Stimulated activated CD4-positive, alpha-beta T cell treated with anti-CD3 and anti-CD28 coated beads, TNF-alpha, amount 100 ng/mL, for 48 hours (primary cell): Measurements from ENCODE around the gene NPL.
A peak's percentile ranks its signal among the peaks of the same experiment; 100 is the strongest.

Experiments
- DNase-seq, 3 donors: peaks; one replicate each; pipeline ENCODE4 v3.0.0-alpha.2; 2020; ENCODE audit warnings: low read depth in 3 of 3

The NPL gene

DNA sequence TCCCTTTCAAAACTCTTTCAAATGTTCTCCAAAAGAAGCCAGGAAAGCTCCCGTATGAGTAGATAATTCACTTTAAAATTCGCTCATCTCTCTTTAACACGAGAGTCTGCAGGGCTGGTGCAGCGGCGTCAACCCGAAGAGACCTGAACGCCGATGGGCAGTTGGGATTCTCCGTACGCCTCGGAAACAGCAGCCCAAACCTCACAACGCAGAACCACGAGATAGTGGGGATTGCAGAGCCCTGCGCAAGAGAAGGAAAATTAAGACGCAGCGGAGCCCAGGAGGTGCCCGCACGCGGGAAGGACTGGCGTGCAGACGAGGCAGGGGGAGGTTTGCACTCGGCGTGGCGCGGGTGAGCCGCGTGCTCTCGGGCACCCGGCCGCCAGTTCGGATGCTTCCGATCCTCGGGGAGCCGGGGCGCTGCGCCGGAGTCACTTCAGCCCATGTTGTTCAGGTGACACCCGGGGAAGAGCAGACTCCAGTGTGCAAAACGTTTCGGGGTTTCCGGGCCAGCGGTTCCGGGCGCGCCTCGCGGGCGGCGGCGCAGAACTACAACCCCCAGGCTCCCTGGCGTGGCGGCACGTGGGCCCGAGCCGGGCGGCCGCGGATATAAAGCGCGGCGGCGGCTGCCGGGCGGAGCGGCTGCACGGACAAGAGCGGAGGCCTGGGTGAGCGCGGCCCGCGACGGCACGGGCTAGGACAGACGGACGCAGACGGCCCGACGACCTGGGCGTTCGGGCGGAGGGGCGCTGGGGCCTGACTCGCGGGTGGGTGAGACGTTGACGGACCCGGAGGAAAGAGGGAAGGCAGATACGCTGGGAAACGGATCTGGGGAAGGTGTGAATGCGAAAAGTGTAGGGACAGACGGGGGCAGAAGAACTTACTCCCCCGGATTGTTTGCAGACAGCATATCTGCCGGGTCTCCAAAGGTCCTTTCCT, at the start of gene NPL:
Gene NPL, plus strand, starts transcription at position 636 of the 939 bp plus-strand sequence. CDS start 4,599 bp downstream, outside the sequence.
- DNase-seq: peak; percentile 68 to 73 (median 69)

DNA sequence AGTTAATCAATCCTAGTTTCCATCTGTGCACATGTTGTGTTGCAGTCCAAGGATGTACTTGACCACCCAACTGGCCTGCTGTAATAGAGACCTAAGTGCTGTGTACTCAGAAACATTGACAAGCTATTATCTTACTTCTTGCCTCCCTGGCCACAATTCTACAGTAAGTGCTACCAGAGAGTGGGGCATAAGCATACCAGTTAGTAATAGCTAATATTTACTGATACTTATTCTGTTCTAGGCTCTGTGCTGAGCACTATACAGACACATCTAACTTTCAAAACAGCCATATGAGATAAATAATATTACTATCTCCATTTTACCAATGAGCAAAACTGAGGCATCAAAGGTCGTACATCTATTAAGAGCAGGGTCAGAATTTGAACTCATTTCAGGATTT, 49.5 kb upstream of the NPL start:
- no peak for DNase-seq

GRCh38 chr1:182742780-182743179, 46.8 kb upstream of the NPL start:
- DNase-seq: no peak

- no peak for DNase-seq
These were observed 37.2 kb upstream of the NPL start for GRCh38 chr1:182752077-182752988.

DNA sequence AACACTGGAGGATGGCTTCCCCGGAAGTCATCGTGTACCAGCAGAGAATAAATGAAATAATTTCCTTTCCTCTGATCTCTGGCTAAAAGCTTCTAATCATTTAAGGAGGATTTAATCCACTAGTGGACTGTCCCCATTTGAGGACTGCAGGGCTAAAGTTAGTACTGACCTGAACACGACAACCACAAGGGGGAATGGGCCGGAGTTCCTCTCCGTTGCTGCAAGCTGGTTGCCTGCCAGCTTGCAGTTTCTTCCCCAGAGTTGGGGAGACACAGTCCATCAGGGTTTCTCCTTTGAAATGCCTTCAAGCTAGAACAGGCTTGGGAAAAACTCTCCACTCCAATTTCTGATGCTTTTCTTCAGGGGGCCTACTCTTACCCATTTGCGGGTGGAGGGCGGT, 35.5 kb upstream of the NPL start:
- DNase-seq: no peak

DNA sequence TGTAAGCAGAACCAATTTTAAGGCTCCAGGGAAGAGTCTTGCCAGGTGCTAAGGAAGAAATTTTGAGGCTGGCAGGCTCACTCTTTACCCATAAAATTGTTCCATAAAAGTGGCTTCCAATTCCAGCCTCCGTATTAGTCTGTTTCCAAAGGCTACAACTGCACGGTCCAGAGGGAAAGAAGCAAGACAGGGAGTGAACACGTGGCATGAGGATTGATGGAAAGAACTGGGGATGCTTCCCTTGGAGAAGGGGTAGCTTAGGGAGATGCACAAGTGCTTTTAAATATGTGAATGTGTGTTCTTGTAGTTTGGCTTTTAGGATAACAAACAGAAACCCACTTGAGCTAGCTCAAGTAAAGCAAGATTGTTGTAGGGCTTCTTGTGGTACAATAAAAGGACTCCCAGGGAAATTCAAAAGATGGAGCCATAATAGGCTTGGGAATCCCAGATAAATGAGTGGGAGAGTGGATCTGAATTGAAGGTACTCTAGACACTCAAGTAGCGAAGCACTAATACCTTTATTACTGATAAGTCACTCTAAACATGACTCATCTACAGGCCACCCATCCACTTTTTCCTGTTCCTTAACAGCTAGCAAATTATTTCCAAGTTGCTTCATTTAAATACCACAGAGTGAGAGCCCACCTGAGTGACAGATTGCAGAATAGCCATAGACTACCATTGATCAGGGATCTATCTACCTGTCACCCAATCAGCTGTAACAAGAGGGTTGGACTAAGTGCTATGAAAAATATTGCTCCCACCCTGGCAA, 34.8 kb upstream of the NPL start:
- DNase-seq: no peak

- no peak for DNase-seq
These were observed 33.9 kb upstream of the NPL start for GRCh38 chr1:182755632-182756031.

- no peak for DNase-seq
These were observed 33.1 kb upstream of the NPL start for GRCh38 chr1:182756423-182756822.

DNA sequence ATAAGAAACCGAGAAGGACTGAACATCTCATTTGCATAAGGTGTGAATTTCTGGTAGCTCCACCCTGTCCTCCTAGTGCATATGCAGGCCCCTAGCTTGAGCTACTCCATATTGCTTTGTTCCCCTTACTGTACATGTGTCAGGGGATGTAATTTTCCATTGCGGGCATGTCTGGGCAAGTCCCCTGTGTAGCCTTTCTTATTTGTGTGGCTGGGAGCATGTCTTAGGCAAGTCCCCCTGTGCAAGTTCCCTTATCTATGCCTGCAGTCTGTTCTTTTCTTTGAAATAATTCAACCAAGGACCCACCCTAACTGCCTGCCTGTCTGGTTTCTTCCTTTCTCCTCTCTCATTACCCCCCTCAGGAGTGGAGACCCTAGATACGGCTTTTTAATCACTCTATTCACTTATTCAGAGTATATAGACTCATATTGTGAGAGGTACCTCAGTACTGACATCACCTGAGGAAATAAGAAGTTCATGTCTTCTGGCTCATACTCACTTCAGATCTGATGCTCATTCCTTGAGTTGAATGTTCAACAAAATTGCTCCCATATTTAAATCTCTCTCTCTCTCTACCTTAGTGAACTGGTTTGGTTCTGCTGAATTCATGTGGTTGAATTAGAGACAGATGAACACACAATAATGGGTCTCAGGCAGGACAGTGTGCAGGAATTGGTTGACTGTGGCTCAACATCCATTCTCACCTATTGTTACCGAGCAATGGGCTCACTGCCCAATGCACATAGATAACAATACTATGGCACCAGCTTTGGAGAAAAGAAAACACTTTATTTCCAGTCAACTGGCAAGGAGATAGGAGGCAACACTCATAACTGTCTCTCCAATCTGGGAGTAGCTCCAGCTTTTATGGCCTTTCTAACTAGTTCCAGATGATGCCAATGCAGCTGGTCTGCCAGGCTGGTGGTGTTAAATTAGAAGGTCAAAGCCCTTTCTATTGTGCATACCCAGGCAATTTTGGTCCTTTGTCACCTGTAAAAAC, 27.9 kb upstream of the NPL start:
- DNase-seq: no peak

- no peak for DNase-seq
These were observed 27.0 kb upstream of the NPL start for GRCh38 chr1:182762536-182762935.

DNA sequence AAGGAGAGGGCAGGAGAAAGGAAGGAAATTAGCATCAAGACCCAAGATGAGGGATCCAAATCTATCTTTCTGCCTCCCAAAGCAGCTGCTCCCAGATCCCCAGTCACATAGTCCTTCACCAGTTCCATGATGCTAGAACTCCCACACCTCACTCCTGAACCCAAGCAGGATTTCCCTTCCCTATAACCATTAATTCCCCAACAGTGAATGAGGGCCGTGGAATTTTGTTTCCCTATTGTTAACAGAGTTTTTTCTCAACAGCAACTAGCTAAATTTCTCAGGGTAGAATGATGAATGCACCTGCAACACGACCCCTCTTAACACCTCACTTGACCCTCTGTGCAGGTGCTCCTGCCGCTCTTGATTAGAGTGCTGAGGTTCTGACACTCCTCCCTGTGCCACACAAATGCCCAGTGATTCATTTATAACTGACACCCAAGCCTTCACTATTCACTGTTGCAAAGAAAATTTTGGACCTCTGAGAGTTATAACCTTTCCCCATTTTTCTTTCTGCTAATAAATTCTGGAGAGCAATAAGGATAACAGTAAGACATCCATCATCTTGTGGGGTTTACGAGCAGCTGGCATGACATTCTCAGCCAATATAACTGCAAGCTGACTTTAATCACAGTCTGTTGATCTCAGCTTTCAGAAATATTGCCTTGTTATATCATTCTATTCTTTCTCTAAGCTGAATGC, 25.4 kb upstream of the NPL start:
- no peak for DNase-seq

DNA sequence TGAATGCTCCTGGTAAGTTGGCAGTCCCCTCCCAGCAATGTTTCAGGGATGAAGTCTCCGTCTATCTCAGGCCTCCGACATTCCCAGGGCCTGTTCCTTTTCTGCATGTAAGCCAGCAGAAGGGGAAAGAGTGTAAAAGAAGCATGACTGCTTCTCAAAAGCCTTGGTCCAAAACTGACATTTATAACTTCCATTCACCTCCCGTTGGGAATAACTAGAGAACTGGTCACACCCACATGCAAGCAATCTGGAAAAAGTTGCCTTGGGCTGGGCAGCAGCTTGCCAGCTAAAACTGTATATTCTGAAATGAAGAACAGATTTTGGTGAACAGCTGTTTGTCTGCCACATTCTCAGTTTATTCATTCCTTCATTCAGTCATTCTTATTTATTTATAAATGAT, 24.2 kb upstream of the NPL start:
- DNase-seq: no peak

DNA sequence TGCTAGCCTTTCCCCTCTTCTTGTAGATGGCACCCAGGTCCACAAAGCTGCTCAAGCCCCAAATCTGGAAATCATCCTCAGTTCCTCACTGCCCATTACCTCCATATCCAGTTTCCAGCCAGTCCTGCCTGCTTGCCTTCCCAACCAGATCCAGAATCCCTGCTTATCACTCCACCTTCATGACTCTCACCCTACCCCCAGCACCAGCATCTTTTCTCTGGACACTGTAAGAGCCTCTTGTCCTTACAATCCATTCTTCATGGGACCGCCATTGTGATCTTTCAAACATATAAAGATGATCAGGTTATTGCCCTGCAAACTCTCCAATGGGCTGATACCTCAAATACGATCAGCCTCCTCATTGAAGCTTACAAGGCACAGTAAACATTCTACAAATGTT, 23.5 kb upstream of the NPL start:
- no peak for DNase-seq

DNA sequence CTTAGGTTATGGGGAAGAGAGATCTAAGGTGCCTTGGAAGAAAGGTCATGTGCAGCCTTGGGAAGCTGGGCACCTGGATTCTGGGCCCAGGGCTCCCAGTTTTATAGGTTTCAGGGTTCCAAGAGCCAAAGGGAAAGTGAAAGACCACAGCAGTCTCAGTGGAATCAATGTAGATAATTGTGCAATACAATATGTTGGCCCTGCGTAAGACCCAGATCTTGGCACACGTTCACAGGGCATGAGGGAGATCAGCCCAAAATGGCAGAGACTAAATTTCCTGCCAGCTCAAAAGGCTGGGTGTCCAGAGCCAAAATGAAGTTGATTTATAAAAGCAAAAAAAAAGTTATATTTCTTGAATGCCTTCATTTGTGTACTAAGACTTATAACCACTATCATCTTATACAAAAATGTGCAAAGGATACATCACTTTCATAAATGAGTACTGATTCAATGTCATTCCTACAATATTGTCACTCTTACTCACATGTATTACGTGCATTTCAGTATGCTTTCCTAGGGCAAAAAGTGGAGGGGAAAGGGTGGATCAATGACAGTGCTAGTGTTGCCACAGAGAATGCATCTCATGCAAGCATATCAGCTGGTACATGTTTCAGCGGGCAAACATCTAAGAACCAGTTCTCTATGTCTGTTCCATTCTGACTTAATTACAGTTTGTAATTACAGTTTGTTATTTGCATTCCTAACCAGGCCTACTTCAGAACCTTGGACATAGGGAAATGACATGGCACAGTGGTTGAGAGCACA, 22.5 kb upstream of the NPL start:
- DNase-seq: no peak

DNA sequence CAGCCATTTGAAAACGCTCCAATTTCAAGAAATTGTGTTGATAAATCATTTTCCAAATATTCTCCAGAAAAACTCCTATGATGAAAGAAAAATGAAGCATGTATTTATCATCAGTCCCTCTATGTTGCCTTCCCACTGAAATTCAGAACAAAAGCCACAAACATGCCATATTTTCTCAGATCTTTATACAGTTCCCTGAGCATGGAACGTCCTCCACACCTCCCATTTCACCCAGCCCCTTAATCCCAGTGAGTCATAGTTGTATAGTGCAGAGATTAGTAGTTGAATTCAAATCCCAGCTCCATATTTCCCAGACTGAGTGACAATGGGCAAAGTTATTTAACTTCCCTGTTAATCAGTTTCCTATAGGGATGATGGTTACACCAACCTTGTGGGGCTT, 20.6 kb upstream of the NPL start:
- no peak for DNase-seq

GRCh38 chr1:182770232-182770631, 19.3 kb upstream of the NPL start:
- DNase-seq: no peak

DNA sequence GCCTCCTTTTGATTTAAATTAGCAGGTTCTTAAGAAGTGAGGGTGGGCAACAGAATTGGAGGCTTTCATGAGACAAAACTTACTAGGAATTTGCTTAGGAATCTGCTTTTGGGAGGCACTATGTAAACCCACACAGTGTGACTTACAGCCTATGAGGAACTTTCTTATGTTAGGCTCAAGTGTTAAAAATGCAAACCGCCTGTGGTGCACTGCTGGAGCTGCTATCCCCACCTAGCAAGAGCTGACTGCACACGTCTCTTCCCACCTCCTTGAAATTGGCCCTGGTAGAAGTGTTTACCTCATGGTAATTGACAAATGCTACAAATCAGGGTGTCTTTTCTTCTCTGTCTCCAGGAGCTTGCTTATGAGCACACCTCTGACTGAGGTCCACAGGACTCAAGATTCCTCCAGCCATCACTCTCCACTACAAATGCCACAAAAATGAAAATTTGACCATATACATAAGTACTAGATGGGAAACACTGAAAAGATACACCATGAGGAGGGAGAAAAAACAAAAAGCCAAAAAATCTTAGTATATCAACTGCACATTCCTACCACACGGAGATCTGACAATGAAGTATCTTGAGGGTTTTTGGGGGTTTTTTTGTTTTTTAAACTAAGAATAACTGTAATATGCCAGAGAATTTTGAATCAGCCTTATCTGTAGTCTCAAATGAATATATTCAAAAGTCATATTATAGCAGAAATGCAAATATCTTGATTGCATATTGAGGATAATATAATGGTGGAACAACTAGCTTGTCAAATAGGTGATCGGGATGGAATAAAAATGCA, 18.2 kb upstream of the NPL start:
- no peak for DNase-seq

DNA sequence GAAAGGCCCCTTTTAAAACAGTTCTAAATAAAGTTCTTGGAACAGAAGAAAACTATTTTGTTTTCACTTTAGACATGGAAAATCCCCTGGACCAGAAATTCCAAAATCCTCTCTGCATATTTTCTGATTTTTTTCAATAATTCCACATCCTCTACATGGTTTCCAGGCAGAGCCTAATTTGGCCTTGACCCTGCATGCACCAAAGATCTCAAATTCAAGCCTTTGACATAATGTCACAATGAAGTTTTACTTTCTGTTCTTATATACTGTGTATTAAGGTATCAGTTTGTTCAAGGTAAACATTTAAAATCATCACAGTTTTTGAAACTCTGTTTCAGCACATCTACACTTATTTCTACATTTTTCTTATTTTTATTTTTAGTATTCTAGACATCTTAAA, 12.2 kb upstream of the NPL start:
- no peak for DNase-seq
